SK-N-MC (cell line): ENCODE data around the gene RPRD1B.

Source experiments
- EZH2 ChIP-seq: fragments of 200-600 bp; sonication (generic); IDR thresholded peaks from one replicate; pipeline ENCODE4 v1.6.1; 2017; ENCODE audit warnings: antibody characterized with exemption
- FOXP2 ChIP-seq: optimal IDR thresholded peaks from 2 replicates; pipeline ENCODE3; 2011; ENCODE audit warnings: mild to moderate bottlenecking, moderate library complexity; ENCODE audit not compliant: insufficient read depth; ENCODE audit errors: extremely low read length, control extremely low read depth
- POLR2AphosphoS5 ChIP-seq: IDR thresholded peaks from 2 replicates; pipeline ENCODE4 v1.6.1; 2012; ENCODE audit warnings: mild to moderate bottlenecking, low read depth, low read length, borderline replicate concordance

DNA sequence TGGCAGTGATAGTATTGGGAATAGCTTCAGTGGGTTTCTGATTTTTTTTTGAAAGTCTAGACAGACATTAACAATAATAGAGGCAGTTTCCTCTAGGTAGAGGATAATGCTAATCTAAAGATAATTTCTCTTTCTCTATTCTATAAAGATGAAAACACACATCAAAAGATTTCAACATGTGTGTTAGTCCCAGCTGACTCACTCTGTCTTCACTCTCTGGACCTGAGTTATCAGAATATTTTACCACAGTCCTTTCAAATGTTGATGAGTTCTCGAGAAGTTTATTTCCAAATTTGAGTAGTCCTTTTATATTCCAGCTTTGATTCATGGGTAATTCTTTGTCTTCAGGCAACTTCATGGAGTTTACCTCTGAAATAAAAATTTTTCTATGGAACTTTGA lies 17.1 kb downstream of the RPRD1B start:
- TF ChIP-seq POLR2AphosphoS5: no peak
- no peak for TF ChIP-seq EZH2
- TF ChIP-seq FOXP2: no peak
